IMR-90 (cell line): Measurements from ENCODE around the gene ZNF408. TPM values are rescaled to one million over a fixed set of nuclear protein-coding genes. Genes with fewer than 3 reads are reported as not detected.

Experiments
- ATAC-seq: fragments of 200-7000 bp; cut with Tn5 transposase; 2 replicates; pipeline ENCODE4 v1.9.1; 2020; ENCODE audit warnings: low read depth, mild to moderate bottlenecking, moderate library complexity
- BruUV-seq: library from RNA; stranded (reverse); fragments of 400-500 nt; replicated peaks from 2 replicates; lab custom pipeline; 2021; lab: Mats Ljungman, UMichigan
- CTCF ChIA-PET: fragments of 300-600 bp; formaldehyde crosslinking; extraction: SDS; loops from one replicate; lab custom pipeline; 2021; ENCODE audit warnings: antibody characterized with exemption; lab: Yijun Ruan, JAX
- POLR2A ChIA-PET: fragments of 300-600 bp; sonication (Branson Sonifier 250); formaldehyde crosslinking; loops from one replicate; lab custom pipeline; 2022; ENCODE audit warnings: antibody characterized with exemption; ENCODE audit not compliant: unreplicated experiment; lab: Charles Lee
- DNase-seq: peaks from one replicate; pipeline ENCODE4 v3.0.0; 2013
- H2AFZ ChIP-seq: replicated peaks from 2 replicates; pipeline ENCODE3; 2013; ENCODE audit warnings: low read length, mild to moderate bottlenecking; ENCODE audit not compliant: poor library complexity
- H2AK5ac ChIP-seq: 2 replicates; pipeline ENCODE4 v1.6.1; 2013; ENCODE audit warnings: low read depth, low read length, inconsistent platforms
- H2AK9ac ChIP-seq: replicated peaks from 2 replicates; pipeline ENCODE3; 2013; ENCODE audit warnings: mild to moderate bottlenecking, low read depth, low read length, moderate library complexity; ENCODE audit not compliant: poor library complexity
- H2BK120ac ChIP-seq: 2 replicates; pipeline ENCODE4 v1.6.1; 2013; ENCODE audit warnings: low read depth, low read length, inconsistent platforms
- H2BK15ac ChIP-seq: 3 replicates; pipeline ENCODE4 v1.6.1; 2013; ENCODE audit warnings: low read depth, low read length, inconsistent platforms
- H2BK20ac ChIP-seq: 2 replicates; pipeline ENCODE4 v1.6.1; 2013; ENCODE audit warnings: low read depth, mild to moderate bottlenecking, inconsistent platforms, low read length, moderate library complexity
- H2BK5ac ChIP-seq: 2 replicates; pipeline ENCODE4 v1.6.1; 2013; ENCODE audit warnings: mild to moderate bottlenecking, low read depth, low read length, inconsistent platforms; ENCODE audit not compliant: poor library complexity, severe bottlenecking
- H3K14ac ChIP-seq: replicated peaks from 2 replicates; pipeline ENCODE4 v1.6.1; 2013; ENCODE audit warnings: low read depth, low read length, inconsistent platforms
- H3K18ac ChIP-seq: 2 replicates; pipeline ENCODE4 v1.6.1; 2013; ENCODE audit warnings: low read depth, low read length, control low read depth
- H3K23ac ChIP-seq: 2 replicates; pipeline ENCODE4 v1.6.1; 2013; ENCODE audit warnings: low read depth, low read length, inconsistent platforms
- H3K27ac ChIP-seq: 2 replicates; pipeline ENCODE4 v1.5.1; 2013; ENCODE audit warnings: mild to moderate bottlenecking, control low read depth, low read length; ENCODE audit not compliant: insufficient read depth
- H3K27me3 ChIP-seq: 2 replicates; pipeline ENCODE4 v1.6.1; 2013; ENCODE audit warnings: low read length; ENCODE audit not compliant: control insufficient read depth, insufficient read depth
- H3K36me3 ChIP-seq: 2 replicates; pipeline ENCODE4 v1.6.1; 2013; ENCODE audit warnings: low read length, mixed read lengths; ENCODE audit not compliant: control insufficient read depth, insufficient read depth
- H3K4ac ChIP-seq: 2 replicates; pipeline ENCODE4 v1.6.1; 2013; ENCODE audit warnings: low read depth, low read length, inconsistent platforms
- H3K4me1 ChIP-seq: 2 replicates; pipeline ENCODE4 v1.6.1; 2013; ENCODE audit warnings: low read length, mixed read lengths; ENCODE audit not compliant: control insufficient read depth, insufficient read depth
- H3K4me2 ChIP-seq: 2 replicates; pipeline ENCODE4 v1.6.1; 2013; ENCODE audit warnings: low read depth, mild to moderate bottlenecking, control low read depth, low read length, moderate library complexity
- H3K4me3 ChIP-seq: 2 replicates; pipeline ENCODE4 v1.5.1; 2013; ENCODE audit warnings: low read depth, mild to moderate bottlenecking, control low read depth, low read length, moderate library complexity; ENCODE audit not compliant: insufficient read depth
- H3K56ac ChIP-seq: 2 replicates; pipeline ENCODE4 v1.6.1; 2013; ENCODE audit warnings: low read length, inconsistent platforms; ENCODE audit not compliant: insufficient read depth; ENCODE audit errors: extremely low read depth
- H3K79me1 ChIP-seq, 2 experiments: 2 replicates each; pipeline ENCODE4 v1.6.1; 2013; ENCODE audit warnings: low read length in 2 of 2, inconsistent platforms in 1 of 2, low read depth in 1 of 2
- H3K9ac ChIP-seq: 2 replicates; pipeline ENCODE4 v1.6.1; 2013; ENCODE audit warnings: low read depth, low read length, control low read depth
- H3K9me1 ChIP-seq: 2 replicates; pipeline ENCODE4 v1.6.1; 2013; ENCODE audit warnings: low read length, inconsistent platforms; ENCODE audit not compliant: insufficient read depth
- H3K9me3 ChIP-seq: 2 replicates; pipeline ENCODE4 v1.6.1; 2013; ENCODE audit warnings: low read length; ENCODE audit not compliant: control insufficient read depth, insufficient read depth
- H4K20me1 ChIP-seq: 2 replicates; pipeline ENCODE4 v1.6.1; 2013; ENCODE audit warnings: low read length, inconsistent platforms; ENCODE audit not compliant: insufficient read depth
- H4K5ac ChIP-seq: 2 replicates; pipeline ENCODE4 v1.6.1; 2013; ENCODE audit warnings: mild to moderate bottlenecking, low read depth, low read length, control low read depth
- H4K8ac ChIP-seq, 2 experiments: 2 replicates each; pipeline ENCODE4 v1.6.1; 2013; ENCODE audit warnings: low read depth in 2 of 2, low read length in 2 of 2, control low read depth in 1 of 2, inconsistent platforms in 1 of 2
- H4K91ac ChIP-seq: 2 replicates; pipeline ENCODE4 v1.6.1; 2013; ENCODE audit warnings: low read depth, low read length, inconsistent platforms; ENCODE audit not compliant: insufficient read depth
- BHLHE40 ChIP-seq: fragments of 150-350 bp; IDR thresholded peaks from 2 replicates; pipeline ENCODE4 v1.6.1; 2016; ENCODE audit warnings: mild to moderate bottlenecking, low read depth, low read length
- CEBPB ChIP-seq: IDR thresholded peaks from 2 replicates; pipeline ENCODE4 v1.6.1; 2012; ENCODE audit warnings: low read depth, low read length, improper control_type of control experiment
- CHD1 ChIP-seq: IDR thresholded peaks from 2 replicates; pipeline ENCODE4 v1.6.1; 2012; ENCODE audit warnings: low read depth, low read length, improper control_type of control experiment
- CTCF ChIP-seq: conservative IDR thresholded peaks from 2 replicates; pipeline ENCODE4 v1.5.1; 2012; ENCODE audit warnings: mild to moderate bottlenecking, low read depth, low read length, improper control_type of control experiment
- ELK1 ChIP-seq: fragments of 150-350 bp; IDR thresholded peaks from 2 replicates; pipeline ENCODE4 v1.6.1; 2016; ENCODE audit warnings: low read depth, mild to moderate bottlenecking, low read length, moderate library complexity, borderline replicate concordance
- FOS ChIP-seq: fragments of 150-350 bp; IDR thresholded peaks from 2 replicates; pipeline ENCODE4 v1.6.1; 2016; ENCODE audit warnings: low read depth, low read length
- MAFK ChIP-seq: IDR thresholded peaks from 2 replicates; pipeline ENCODE4 v1.6.1; 2012; ENCODE audit warnings: low read depth, low read length, improper control_type of control experiment
- MAZ ChIP-seq: IDR thresholded peaks from 2 replicates; pipeline ENCODE4 v1.6.1; 2012; ENCODE audit warnings: low read depth, mild to moderate bottlenecking, low read length, improper control_type of control experiment, moderate library complexity, borderline replicate concordance
- MXI1 ChIP-seq: IDR thresholded peaks from 2 replicates; pipeline ENCODE4 v1.6.1; 2012; ENCODE audit warnings: low read depth, mild to moderate bottlenecking, low read length, moderate library complexity, borderline replicate concordance
- NFE2L2 ChIP-seq: fragments of 150-350 bp; IDR thresholded peaks from 2 replicates; pipeline ENCODE4 v1.6.1; 2016; ENCODE audit warnings: low read depth, mild to moderate bottlenecking, low read length
- POLR2A ChIP-seq: IDR thresholded peaks from 2 replicates; pipeline ENCODE4 v1.6.1; 2012; ENCODE audit warnings: mild to moderate bottlenecking, low read depth, low read length
- RAD21 ChIP-seq: IDR thresholded peaks from 2 replicates; pipeline ENCODE4 v1.6.1; 2012; ENCODE audit warnings: low read length, improper control_type of control experiment
- RCOR1 ChIP-seq: IDR thresholded peaks from 2 replicates; pipeline ENCODE4 v1.6.1; 2012; ENCODE audit warnings: mild to moderate bottlenecking, low read length, improper control_type of control experiment; ENCODE audit not compliant: insufficient replicate concordance
- RFX5 ChIP-seq: IDR thresholded peaks from 2 replicates; pipeline ENCODE4 v1.8.0; 2012; ENCODE audit warnings: low read depth, mild to moderate bottlenecking, low read length, moderate library complexity
- SMC3 ChIP-seq: fragments of 150-350 bp; IDR thresholded peaks from 2 replicates; pipeline ENCODE4 v1.6.1; 2016; ENCODE audit warnings: low read depth, mild to moderate bottlenecking, antibody characterized with exemption, low read length, moderate library complexity
- USF2 ChIP-seq: fragments of 150-350 bp; IDR thresholded peaks from 2 replicates; pipeline ENCODE4 v1.6.1; 2017; ENCODE audit warnings: mild to moderate bottlenecking, antibody characterized with exemption, low read length, low read depth
- WGBS, 2 experiments: methylation state at CpG; one replicate each; pipeline versions ENCODE4 v1.1.5 to v1.1.7; 2013; ENCODE audit warnings: missing lambda C conversion rate in 2 of 2; ENCODE audit not compliant: insufficient read length in 1 of 2; ENCODE audit errors: extremely low coverage in 2 of 2; 5-methylcytosine and 5-hydroxymethylcytosine counted together
- dilution Hi-C: fragments of 300-500 bp; cut with HindIII; formaldehyde crosslinking; loops from one replicate; pipeline ENCODE4 v1.14.3; 2018; ENCODE audit warnings: low sequenced_read_pairs; ENCODE audit not compliant: unreplicated experiment
- in situ Hi-C: fragments of 300-500 bp; cut with MboI; formaldehyde crosslinking; loops from 3 replicates; pipeline ENCODE4 v1.14.3; 2019; ENCODE audit warnings: low sequenced_read_pairs, inconsistent platforms, mixed read lengths
- intact Hi-C: fragments of 100-400 bp; cut with micrococcal nuclease; formaldehyde crosslinking; loops from 2 replicates; pipeline ENCODE4 v1.10.0; 2022
- polyA plus RNA-seq, 3 experiments: library from polyadenylated mRNA; depleted of rRNA; stranded (reverse); fragments of >200 nt; gene quantifications; 2 replicates each; pipeline ENCODE4 v1.2.3, GENCODE V29; 2012; ENCODE audit warnings: low replicate concordance in 1 of 3
- total RNA-seq: library from RNA; depleted of rRNA; stranded (reverse); fragments of >200 nt; gene quantifications from 2 replicates; pipeline ENCODE4 v1.2.3, GENCODE V29; 2012

Gene ZNF408
- total and polyA plus RNA-seq, 2 of the 4 experiments (the other 2 are of a cell fraction), result 9.5 to 11.1 TPM

- ChIA-PET POLR2A (no interaction called here), CTCF (no interaction called here)
- no peak for ATAC-seq
- Histone ChIP-seq H2BK15ac (no peak overlapping the region), H4K8ac (no peak overlapping the region), H2AK5ac (no peak overlapping the region), H2AK9ac (no peak overlapping the region), H3K9me1 (peaks cover 12% of the 10 kb centered on the region), H3K18ac (no peak overlapping the region), H3K36me3 (peaks cover 50% of the 10 kb centered on the region), H2BK5ac (no peak overlapping the region), H3K27me3 (no peaks in the 10 kb centered on the region), H4K91ac (no peak overlapping the region), H3K4me3 (no peak overlapping the region), H3K4me1 (peaks cover 5% of the 10 kb centered on the region), H3K9me3 (no peaks in the 10 kb centered on the region), H2BK20ac (no peak overlapping the region), H3K23ac (no peak overlapping the region), H2AFZ (no peak overlapping the region), H3K9ac (no peak overlapping the region), H4K5ac (no peak overlapping the region), H3K4me2 (no peak overlapping the region), H3K27ac (no peak overlapping the region), H4K20me1 (no peaks in the 10 kb centered on the region), H3K14ac (no peak overlapping the region), H3K79me1 (peaks cover 0 to 8% of the 10 kb centered on the region in 2 experiments; a peak in 2 of 4 replicates), H3K56ac (no peak overlapping the region), H2BK120ac (no peak overlapping the region), H3K4ac (no peak overlapping the region)
- TF ChIP-seq CHD1 (no peak), MAFK (no peak), CEBPB (no peak), RCOR1 (no peak), BHLHE40 (no peak), RAD21 (no peak), FOS (no peak), ELK1 (no peak), RFX5 (no peak), NFE2L2 (no peak), SMC3 (no peak), USF2 (no peak), CTCF (no peak), MXI1 (no peak), POLR2A (no peak), MAZ (no peak)
- intact Hi-C loops (no loop called here), dilution Hi-C loops (no loop called here), in situ Hi-C loops (no loop called here)
- no CpG with 5 or more reads among the region's 1 CpG for WGBS, 2 experiments
- DNase-seq, result no peak
- no TSS peak for BruUV-seq
Observed at GRCh38 chr11:46665356-46665755, 35.5 kb upstream of the ZNF408 start.
